Thoracic aorta (tissue), 2 donors: ENCODE data around the gene POLRMT. TPM values are rescaled to one million over a fixed set of nuclear protein-coding genes. Genes with fewer than 3 reads are reported as not detected.

ENCODE experiments used
- ATAC-seq: fragments of 150-250 bp; one replicate; pipeline ENCODE4 v1.8.0; 2017; ENCODE audit warnings: low read depth; ENCODE audit not compliant: insufficient number of reproducible peaks, low FRiP score
- DNase-seq: peaks from one replicate; pipeline ENCODE4 v3.0.0-alpha.2; 2020; ENCODE audit warnings: low spot score
- H3K27ac ChIP-seq, 2 donors: fragments of 200-600 bp; sonication (generic); 1 replicate in 1 of 2; 2 replicates in 1 of 2; pipeline ENCODE4 v1.5.1; 2016; ENCODE audit warnings: mild to moderate bottlenecking in 2 of 2, moderate library complexity in 2 of 2
- H3K27me3 ChIP-seq: fragments of 200-600 bp; sonication (generic); replicated peaks from 2 replicates; pipeline ENCODE4 v1.6.0; 2016; ENCODE audit warnings: mild to moderate bottlenecking; ENCODE audit not compliant: insufficient read depth
- H3K36me3 ChIP-seq: fragments of 200-600 bp; sonication (generic); one replicate; pipeline ENCODE4 v1.5.1; 2016
- H3K4me1 ChIP-seq, 2 donors: fragments of 200-600 bp; sonication (generic); 1 replicate in 1 of 2; 2 replicates in 1 of 2; pipeline versions ENCODE4 v1.5.1 to v1.6.0; 2016; ENCODE audit warnings: low read depth in 2 of 2, mild to moderate bottlenecking in 1 of 2; ENCODE audit not compliant: control insufficient read depth in 1 of 2
- H3K4me3 ChIP-seq: fragments of 200-600 bp; sonication (generic); 2 replicates; pipeline ENCODE4 v1.5.1; 2016; ENCODE audit warnings: mild to moderate bottlenecking
- H3K9me3 ChIP-seq: fragments of 200-600 bp; sonication (generic); 2 replicates; pipeline ENCODE4 v1.5.1; 2016
- total RNA-seq, 2 donors: library from RNA; depleted of rRNA; stranded (reverse); fragments of >200 nt; gene quantifications; one replicate each; pipeline versions ENCODE4 v1.1.0 to v1.2.3, GENCODE V29; 2016
- TF ChIP-seq, protein P1 (sequence below): fragments of 200-600 bp; sonication (generic); IDR thresholded peaks from one replicate; pipeline ENCODE4 v1.5.1; 2019; ENCODE audit warnings: antibody characterized with exemption

Gene POLRMT
- total RNA-seq, 2 donors from 2014 or later, result 23.8 to 30.9 TPM

DNA sequence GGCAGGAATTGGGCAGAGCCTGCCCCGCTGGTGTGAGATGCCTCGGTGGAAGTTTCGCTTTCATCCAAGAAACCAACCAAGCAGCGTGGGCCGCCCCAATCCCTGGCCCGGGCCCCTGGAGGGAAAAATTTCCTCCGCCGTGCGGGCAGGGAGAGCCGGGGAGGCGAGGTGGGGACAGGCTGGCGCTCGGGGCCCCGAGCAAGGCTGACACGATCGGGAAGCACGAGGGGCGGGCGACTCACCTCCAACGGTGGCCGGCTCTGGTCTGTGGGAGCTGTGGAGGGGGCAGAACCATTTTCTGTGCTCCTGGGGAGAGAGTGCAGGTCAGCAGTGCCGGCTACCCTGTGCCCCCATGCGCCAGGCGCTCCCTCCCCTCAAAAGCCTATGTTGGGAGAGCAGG is 18.7 kb upstream of the POLRMT start:
- ATAC-seq, result no peak
- H3K27ac ChIP-seq, result no peak overlapping the region
- H3K4me1 ChIP-seq, result no peaks in the 10 kb centered on the region
- TF ChIP-seq, protein P1, sequence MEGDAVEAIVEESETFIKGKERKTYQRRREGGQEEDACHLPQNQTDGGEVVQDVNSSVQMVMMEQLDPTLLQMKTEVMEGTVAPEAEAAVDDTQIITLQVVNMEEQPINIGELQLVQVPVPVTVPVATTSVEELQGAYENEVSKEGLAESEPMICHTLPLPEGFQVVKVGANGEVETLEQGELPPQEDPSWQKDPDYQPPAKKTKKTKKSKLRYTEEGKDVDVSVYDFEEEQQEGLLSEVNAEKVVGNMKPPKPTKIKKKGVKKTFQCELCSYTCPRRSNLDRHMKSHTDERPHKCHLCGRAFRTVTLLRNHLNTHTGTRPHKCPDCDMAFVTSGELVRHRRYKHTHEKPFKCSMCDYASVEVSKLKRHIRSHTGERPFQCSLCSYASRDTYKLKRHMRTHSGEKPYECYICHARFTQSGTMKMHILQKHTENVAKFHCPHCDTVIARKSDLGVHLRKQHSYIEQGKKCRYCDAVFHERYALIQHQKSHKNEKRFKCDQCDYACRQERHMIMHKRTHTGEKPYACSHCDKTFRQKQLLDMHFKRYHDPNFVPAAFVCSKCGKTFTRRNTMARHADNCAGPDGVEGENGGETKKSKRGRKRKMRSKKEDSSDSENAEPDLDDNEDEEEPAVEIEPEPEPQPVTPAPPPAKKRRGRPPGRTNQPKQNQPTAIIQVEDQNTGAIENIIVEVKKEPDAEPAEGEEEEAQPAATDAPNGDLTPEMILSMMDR, result no peak
- no peak overlapping the region for H3K4me3 ChIP-seq
- no peaks in the 10 kb centered on the region for H3K9me3 ChIP-seq
- DNase-seq, result no peak
- no peaks in the 10 kb centered on the region for H3K27me3 ChIP-seq
- H3K36me3 ChIP-seq, result peaks cover 52% of the 10 kb centered on the region

DNA sequence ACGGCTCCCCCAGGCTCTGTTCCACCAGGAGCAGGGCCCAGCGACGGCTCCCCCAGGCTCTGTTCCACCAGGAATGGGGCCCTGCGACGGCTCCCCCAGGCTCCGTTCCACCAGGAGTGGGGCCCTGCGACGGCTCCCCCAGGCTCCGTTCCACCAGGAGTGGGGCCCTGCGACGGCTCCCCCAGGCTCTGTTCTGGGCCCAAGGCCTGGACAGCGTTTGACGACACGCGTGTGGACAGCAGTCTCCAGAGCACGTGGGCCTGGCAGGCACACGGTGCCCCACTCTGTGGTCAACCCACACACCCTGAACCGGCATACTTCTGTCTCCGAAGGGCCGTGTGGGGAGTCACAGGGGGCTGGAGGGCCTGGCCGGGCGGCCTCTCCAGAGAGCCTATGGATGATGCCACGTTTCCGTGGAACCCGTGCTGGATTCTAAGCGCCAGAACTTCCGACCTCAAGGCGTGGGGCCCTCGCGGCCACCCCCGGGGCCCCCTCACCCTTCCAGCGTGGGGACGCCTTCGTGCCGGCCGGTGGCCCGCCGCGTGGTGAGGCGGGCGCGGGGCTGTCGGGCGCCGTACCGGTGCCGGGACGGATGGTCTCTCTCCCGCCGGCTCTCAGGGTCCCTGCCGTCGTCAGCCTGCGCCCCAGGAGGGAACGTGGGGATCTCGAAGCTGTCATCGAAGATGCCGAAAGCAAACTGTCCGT is 17.9 kb upstream of the POLRMT start:
- Histone ChIP-seq H3K4me1 (no peaks in the 10 kb centered on the region), H3K9me3 (no peaks in the 10 kb centered on the region), H3K4me3 (no peak overlapping the region), H3K27me3 (no peaks in the 10 kb centered on the region), H3K27ac (no peak overlapping the region), H3K36me3 (peaks cover 59% of the 10 kb centered on the region)
- TF ChIP-seq, protein P1, result no peak
- no peak for ATAC-seq
- DNase-seq, result no peak

DNA sequence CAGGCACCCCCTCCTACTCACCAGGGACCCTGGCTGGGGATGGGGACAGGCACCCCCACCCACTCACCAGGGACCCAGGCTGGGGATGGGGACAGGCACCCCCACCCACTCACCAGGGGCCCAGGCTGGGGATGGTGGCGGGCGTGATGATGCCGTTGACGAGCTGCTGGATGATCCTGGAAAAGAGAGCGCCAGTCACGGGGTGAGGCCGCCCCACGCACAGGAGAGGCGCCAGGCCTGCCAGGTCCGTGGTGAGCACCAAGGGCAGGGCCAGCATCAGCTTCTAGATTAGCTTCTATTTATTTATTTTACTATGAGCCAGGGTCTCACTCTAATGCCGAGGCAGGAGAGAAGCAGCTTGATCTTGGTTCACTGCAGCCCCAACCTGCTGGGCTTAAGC is 16.8 kb upstream of the POLRMT start:
- Histone ChIP-seq H3K4me3 (no peak overlapping the region), H3K27ac (no peak overlapping the region), H3K27me3 (no peaks in the 10 kb centered on the region), H3K36me3 (peaks cover 62% of the 10 kb centered on the region), H3K4me1 (no peaks in the 10 kb centered on the region), H3K9me3 (no peaks in the 10 kb centered on the region)
- ATAC-seq, result no peak
- no peak for DNase-seq
- TF ChIP-seq, protein P1, result no peak

DNA sequence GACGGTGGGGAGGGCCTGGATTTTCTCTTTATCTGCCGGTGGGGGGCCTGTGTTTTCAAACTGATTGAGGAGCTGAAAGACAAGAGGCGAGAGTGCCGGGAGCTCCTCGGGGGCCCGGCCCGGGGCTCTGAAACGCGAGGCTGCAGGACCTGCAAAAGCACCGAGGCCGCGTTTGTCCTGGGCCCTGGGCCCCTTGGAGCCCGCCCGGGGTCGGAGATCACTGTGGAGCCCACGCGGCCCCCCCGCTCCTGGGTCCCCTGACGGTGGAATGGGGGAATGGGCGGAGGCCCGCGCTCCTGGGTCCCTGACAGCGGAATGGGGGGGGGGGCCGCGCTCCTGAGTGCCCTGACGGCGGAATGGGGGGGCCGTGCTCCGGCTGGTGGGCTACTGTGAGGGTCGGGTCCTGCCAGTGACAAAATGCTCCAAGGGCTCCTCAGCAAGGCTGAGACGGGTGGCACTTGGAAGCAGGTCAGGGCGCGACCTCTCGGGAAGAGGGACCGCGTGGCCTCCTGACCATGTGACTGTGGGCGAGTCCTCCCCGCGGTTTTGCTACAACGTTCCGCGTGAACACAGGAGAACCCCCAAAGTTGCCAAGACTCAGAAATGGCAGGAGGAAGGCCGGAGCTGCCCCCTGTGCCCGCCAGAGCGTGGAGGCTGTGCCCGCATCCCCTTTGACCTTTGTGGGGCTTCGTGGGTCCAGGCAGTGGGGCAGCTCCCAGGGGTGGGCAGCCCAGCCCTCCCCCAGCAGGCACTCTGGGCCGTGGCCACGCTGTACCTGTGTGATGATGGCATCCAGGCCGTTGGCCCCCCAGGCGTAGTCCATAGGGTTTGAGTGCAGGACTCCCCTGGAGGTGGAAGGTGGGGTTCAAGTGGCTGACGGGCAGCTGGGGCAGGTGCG is 15.8 kb upstream of the POLRMT start:
- ATAC-seq (no peak), DNase-seq (no peak)
- Histone ChIP-seq H3K27ac (no peak overlapping the region), H3K4me3 (no peak overlapping the region), H3K27me3 (no peaks in the 10 kb centered on the region), H3K36me3 (peaks cover 61% of the 10 kb centered on the region), H3K9me3 (no peaks in the 10 kb centered on the region), H3K4me1 (no peaks in the 10 kb centered on the region)
- TF ChIP-seq, protein P1, result no peak

DNA sequence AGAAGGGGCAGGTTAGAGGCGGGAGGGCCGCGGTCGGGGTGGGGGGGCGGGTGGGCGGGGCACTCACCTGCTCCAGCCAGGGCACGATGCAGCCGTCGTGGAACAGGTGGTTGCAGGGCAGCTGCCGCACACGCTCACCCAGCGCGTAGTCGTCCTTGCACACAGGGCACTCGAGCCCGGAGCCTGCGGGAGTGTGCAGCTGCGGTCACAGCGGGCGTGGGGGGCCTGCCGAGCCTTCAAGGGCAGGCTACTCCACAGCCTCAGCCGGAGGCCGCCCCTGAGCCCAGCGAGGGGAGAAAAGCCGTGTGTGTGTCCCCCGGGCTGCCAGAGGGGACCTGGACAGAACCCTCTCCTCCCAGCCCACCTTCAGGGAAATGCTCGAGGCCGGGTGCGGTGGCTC is 15.0 kb upstream of the POLRMT start:
- no peaks in the 10 kb centered on the region for H3K9me3 ChIP-seq
- DNase-seq, result no peak
- no peak overlapping the region for H3K4me3 ChIP-seq
- ATAC-seq, result no peak
- peaks cover 54% of the 10 kb centered on the region for H3K36me3 ChIP-seq
- H3K27me3 ChIP-seq, result no peaks in the 10 kb centered on the region
- no peak overlapping the region for H3K27ac ChIP-seq
- TF ChIP-seq, protein P1, result no peak
- H3K4me1 ChIP-seq, result no peaks in the 10 kb centered on the region
